ENCODE data around the gene BRD7.

The BRD7 gene

GRCh38 chr16:50275428-50276325 is 93.1 kb downstream of the BRD7 start:
- Histone ChIP-seq H3K27me3 (ENCODE audit: insufficient read depth, poor library complexity, severe bottlenecking) (no peaks in the 10 kb centered on the region), H3K4me3 (replicated peaks; ENCODE audit: insufficient read depth, low read length) (peak overlapping the region; percentile 59), H3K27ac (replicated peaks) (peak overlapping the region; percentile 95)
- DNase-seq (ENCODE audit: low read depth in 1 of 2, low spot score in 1 of 2), result peak in 1 of 2 experiments; percentile 51
- TF ChIP-seq POLR2AphosphoS5 (IDR thresholded peaks at IDR 0.05; ENCODE audit: low read depth) (no peak), SPI1 (IDR thresholded peaks at IDR 0.05; ENCODE audit: borderline replicate concordance, low read depth) (peak; percentile 59; the same call in 1 of the 2 replicates)

- Histone ChIP-seq H3K4me3 (replicated peaks; ENCODE audit: insufficient read depth, low read length) (peak overlapping the region; percentile 59), H3K27me3 (ENCODE audit: insufficient read depth, poor library complexity, severe bottlenecking) (no peaks in the 10 kb centered on the region), H3K27ac (replicated peaks) (peak overlapping the region; percentile 95)
- TF ChIP-seq CTCF (IDR thresholded peaks at IDR 0.05; ENCODE audit: insufficient read depth, low read length), result no peak
- no peak for TF ChIP-seq GABPA (IDR thresholded peaks at IDR 0.05; ENCODE audit: low read depth)
- no peak for TF ChIP-seq SPI1 (IDR thresholded peaks at IDR 0.05; ENCODE audit: borderline replicate concordance, low read depth)
- no peak for TF ChIP-seq POLR2AphosphoS5 (IDR thresholded peaks at IDR 0.05; ENCODE audit: low read depth)
- no peak for TF ChIP-seq REST (IDR thresholded peaks at IDR 0.05; ENCODE audit: insufficient replicate concordance, low read depth)
- DNase-seq (ENCODE audit: low read depth in 1 of 2, low spot score in 1 of 2), result no peak
These were observed 93.7 kb downstream of the BRD7 start for GRCh38 chr16:50275098-50275415.

GRCh38 chr16:50274326-50275097 is 94.3 kb downstream of the BRD7 start:
- H3K4me3 ChIP-seq (replicated peaks; ENCODE audit: insufficient read depth, low read length), result peak overlapping the region; percentile 59

More at GRCh38 chr16:50274326-50275097, 94.3 kb downstream of the BRD7 start:
- Histone ChIP-seq H3K27ac (replicated peaks) (peak overlapping the region; percentile 95), H3K27me3 (ENCODE audit: insufficient read depth, poor library complexity, severe bottlenecking) (no peaks in the 10 kb centered on the region)
- TF ChIP-seq CTCF (IDR thresholded peaks at IDR 0.05; ENCODE audit: insufficient read depth, low read length), result no peak
- no peak for TF ChIP-seq GABPA (IDR thresholded peaks at IDR 0.05; ENCODE audit: low read depth)
- no peak; the same call in 1 of the 2 replicates for TF ChIP-seq POLR2AphosphoS5 (IDR thresholded peaks at IDR 0.05; ENCODE audit: low read depth)
- no peak for TF ChIP-seq REST (IDR thresholded peaks at IDR 0.05; ENCODE audit: insufficient replicate concordance, low read depth)
- no peak for TF ChIP-seq SPI1 (IDR thresholded peaks at IDR 0.05; ENCODE audit: borderline replicate concordance, low read depth)
- peak; percentile 42 to 80 for DNase-seq (ENCODE audit: low read depth in 1 of 2, low spot score in 1 of 2)

Data from HL-60 (cell line).